H1 (cell line): ENCODE results near the gene CTDNEP1. TPM values are rescaled to one million over a fixed set of nuclear protein-coding genes. Genes with fewer than 3 reads are reported as not detected.

ENCODE experiments used
- CBX5 ChIP-seq: fragments of 300-800, 300-1000 bp; sonication (generic); IDR thresholded peaks from 2 replicates; pipeline ENCODE4 v1.7.1; 2016; ENCODE audit warnings: antibody characterized with exemption, low read length, low read depth
- EGR1 ChIP-seq: IDR thresholded peaks from 2 replicates; pipeline ENCODE4 v1.6.1; 2011; ENCODE audit warnings: low read depth, low read length, borderline replicate concordance
- HDAC6 ChIP-seq: IDR thresholded peaks from one replicate; pipeline ENCODE4 v1.7.1; 2012; ENCODE audit warnings: low read depth, mild to moderate bottlenecking, inconsistent platforms, low read length, moderate library complexity
- SRF ChIP-seq: IDR thresholded peaks from 2 replicates; pipeline ENCODE4 v1.6.1; 2011; ENCODE audit warnings: mild to moderate bottlenecking, low read depth, low read length, moderate library complexity
- YY1 ChIP-seq: IDR thresholded peaks from 2 replicates; pipeline ENCODE4 v1.6.1; 2011; ENCODE audit warnings: low read depth, mild to moderate bottlenecking, low read length
- polyA plus RNA-seq, 7 experiments: library from polyadenylated mRNA; depleted of rRNA in 3 of 7; stranded (reverse) in 5 of 7; unstranded in 2 of 7; fragments of >200 nt in 5 of 7; fragments of 200-250 nt in 2 of 7; gene quantifications; 1 replicate in 5 of 7; 2 replicates in 1 of 7; 4 replicates in 1 of 7; pipeline versions ENCODE4 v1.2.1 to v1.2.3, GENCODE V29; 2011 to 2013; ENCODE audit warnings: missing spikeins in 2 of 7, mixed read lengths in 2 of 7
- total RNA-seq: library from RNA; stranded (reverse); fragmentation: NEBNext Ultra II Directional; extraction: Animal tissue kit (Norgen Biotek cat#: 25700); gene quantifications from 2 replicates; pipeline ENCODE4 v1.2.1, GENCODE V29; 2021
- TF ChIP-seq, protein P1 (sequence below): fragments of 300-600 bp; sonication (generic); IDR thresholded peaks from 2 replicates; pipeline ENCODE4 v1.7.1; 2012; ENCODE audit warnings: low read length, moderate library complexity, mild to moderate bottlenecking, inconsistent platforms; ENCODE audit not compliant: insufficient replicate concordance

Gene CTDNEP1
- total and polyA plus RNA-seq, 2 of the 8 experiments (the other 6 are each of a cell fraction or from before 2014, with no cell fraction given): 114 to 123 TPM

DNA sequence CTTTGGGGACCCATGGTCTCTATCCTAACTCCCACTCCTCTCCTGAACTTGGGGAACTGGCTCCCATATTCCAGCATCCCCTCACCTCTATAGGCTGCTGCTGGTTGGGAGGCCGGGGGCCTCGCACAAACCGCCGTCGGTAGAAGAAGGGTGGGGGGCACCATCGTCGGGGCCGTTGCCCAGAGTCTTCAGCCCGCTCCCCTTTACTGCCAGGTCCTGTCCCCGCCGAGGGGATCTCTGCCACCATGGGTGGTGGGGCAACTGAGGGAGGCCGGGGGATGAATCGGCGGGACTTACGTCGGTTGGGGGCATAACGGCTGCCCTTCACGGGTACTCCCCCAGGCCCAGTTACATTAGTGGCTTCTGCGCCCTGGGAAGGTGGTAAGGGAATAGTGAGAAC, 38.6 kb upstream of the CTDNEP1 start (continued):
- TF ChIP-seq, protein P1, sequence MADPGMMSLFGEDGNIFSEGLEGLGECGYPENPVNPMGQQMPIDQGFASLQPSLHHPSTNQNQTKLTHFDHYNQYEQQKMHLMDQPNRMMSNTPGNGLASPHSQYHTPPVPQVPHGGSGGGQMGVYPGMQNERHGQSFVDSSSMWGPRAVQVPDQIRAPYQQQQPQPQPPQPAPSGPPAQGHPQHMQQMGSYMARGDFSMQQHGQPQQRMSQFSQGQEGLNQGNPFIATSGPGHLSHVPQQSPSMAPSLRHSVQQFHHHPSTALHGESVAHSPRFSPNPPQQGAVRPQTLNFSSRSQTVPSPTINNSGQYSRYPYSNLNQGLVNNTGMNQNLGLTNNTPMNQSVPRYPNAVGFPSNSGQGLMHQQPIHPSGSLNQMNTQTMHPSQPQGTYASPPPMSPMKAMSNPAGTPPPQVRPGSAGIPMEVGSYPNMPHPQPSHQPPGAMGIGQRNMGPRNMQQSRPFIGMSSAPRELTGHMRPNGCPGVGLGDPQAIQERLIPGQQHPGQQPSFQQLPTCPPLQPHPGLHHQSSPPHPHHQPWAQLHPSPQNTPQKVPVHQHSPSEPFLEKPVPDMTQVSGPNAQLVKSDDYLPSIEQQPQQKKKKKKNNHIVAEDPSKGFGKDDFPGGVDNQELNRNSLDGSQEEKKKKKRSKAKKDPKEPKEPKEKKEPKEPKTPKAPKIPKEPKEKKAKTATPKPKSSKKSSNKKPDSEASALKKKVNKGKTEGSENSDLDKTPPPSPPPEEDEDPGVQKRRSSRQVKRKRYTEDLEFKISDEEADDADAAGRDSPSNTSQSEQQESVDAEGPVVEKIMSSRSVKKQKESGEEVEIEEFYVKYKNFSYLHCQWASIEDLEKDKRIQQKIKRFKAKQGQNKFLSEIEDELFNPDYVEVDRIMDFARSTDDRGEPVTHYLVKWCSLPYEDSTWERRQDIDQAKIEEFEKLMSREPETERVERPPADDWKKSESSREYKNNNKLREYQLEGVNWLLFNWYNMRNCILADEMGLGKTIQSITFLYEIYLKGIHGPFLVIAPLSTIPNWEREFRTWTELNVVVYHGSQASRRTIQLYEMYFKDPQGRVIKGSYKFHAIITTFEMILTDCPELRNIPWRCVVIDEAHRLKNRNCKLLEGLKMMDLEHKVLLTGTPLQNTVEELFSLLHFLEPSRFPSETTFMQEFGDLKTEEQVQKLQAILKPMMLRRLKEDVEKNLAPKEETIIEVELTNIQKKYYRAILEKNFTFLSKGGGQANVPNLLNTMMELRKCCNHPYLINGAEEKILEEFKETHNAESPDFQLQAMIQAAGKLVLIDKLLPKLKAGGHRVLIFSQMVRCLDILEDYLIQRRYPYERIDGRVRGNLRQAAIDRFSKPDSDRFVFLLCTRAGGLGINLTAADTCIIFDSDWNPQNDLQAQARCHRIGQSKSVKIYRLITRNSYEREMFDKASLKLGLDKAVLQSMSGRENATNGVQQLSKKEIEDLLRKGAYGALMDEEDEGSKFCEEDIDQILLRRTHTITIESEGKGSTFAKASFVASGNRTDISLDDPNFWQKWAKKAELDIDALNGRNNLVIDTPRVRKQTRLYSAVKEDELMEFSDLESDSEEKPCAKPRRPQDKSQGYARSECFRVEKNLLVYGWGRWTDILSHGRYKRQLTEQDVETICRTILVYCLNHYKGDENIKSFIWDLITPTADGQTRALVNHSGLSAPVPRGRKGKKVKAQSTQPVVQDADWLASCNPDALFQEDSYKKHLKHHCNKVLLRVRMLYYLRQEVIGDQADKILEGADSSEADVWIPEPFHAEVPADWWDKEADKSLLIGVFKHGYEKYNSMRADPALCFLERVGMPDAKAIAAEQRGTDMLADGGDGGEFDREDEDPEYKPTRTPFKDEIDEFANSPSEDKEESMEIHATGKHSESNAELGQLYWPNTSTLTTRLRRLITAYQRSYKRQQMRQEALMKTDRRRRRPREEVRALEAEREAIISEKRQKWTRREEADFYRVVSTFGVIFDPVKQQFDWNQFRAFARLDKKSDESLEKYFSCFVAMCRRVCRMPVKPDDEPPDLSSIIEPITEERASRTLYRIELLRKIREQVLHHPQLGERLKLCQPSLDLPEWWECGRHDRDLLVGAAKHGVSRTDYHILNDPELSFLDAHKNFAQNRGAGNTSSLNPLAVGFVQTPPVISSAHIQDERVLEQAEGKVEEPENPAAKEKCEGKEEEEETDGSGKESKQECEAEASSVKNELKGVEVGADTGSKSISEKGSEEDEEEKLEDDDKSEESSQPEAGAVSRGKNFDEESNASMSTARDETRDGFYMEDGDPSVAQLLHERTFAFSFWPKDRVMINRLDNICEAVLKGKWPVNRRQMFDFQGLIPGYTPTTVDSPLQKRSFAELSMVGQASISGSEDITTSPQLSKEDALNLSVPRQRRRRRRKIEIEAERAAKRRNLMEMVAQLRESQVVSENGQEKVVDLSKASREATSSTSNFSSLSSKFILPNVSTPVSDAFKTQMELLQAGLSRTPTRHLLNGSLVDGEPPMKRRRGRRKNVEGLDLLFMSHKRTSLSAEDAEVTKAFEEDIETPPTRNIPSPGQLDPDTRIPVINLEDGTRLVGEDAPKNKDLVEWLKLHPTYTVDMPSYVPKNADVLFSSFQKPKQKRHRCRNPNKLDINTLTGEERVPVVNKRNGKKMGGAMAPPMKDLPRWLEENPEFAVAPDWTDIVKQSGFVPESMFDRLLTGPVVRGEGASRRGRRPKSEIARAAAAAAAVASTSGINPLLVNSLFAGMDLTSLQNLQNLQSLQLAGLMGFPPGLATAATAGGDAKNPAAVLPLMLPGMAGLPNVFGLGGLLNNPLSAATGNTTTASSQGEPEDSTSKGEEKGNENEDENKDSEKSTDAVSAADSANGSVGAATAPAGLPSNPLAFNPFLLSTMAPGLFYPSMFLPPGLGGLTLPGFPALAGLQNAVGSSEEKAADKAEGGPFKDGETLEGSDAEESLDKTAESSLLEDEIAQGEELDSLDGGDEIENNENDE: no peak
- no peak for TF ChIP-seq HDAC6
- TF ChIP-seq SRF: no peak
- TF ChIP-seq EGR1: no peak
- TF ChIP-seq YY1: no peak
- no peak for TF ChIP-seq CBX5
- TF ChIP-seq, all 59 proteins: peak for 0
